HepG2 (cell line): ENCODE measurements around the gene RBP3. TPM values are rescaled to one million over a fixed set of nuclear protein-coding genes. Genes with fewer than 3 reads are reported as not detected.

Source experiments
- ATF7-NPFF ChIP-seq: sonication (generic); formaldehyde crosslinking; IDR thresholded peaks from 2 replicates; pipeline ENCODE4 v1.8.1; 2023; ENCODE audit warnings: mild to moderate bottlenecking, low read depth, missing genetic modification reagents, moderate library complexity
- EEA1 ChIP-seq: sonication (generic); formaldehyde crosslinking; IDR thresholded peaks from 2 replicates; pipeline ENCODE4 v1.5.1; 2020; ENCODE audit warnings: mild to moderate bottlenecking, missing genetic modification reagents, borderline replicate concordance
- ELF3 ChIP-seq: IDR thresholded peaks from 2 replicates; pipeline ENCODE4 v1.6.1; 2016; ENCODE audit warnings: missing genetic modification reagents, missing compliant biosample characterization
- EP300 ChIP-seq, 3 experiments: sonication (generic) in 1 of 3; formaldehyde crosslinking in 1 of 3; IDR thresholded peaks; 2 replicates each; pipeline versions ENCODE4 v1.5.1 to v1.6.1; 2011 to 2020; ENCODE audit warnings: low read depth in 2 of 3, low read length in 2 of 3, borderline replicate concordance in 1 of 3, improper control_type of control experiment in 1 of 3, mild to moderate bottlenecking in 1 of 3, missing genetic modification reagents in 1 of 3, moderate library complexity in 1 of 3
- FOSL2 ChIP-seq: sonication (generic); formaldehyde crosslinking; IDR thresholded peaks from 2 replicates; pipeline ENCODE4 v1.4.0; 2020; ENCODE audit warnings: missing genetic modification reagents
- JUNB ChIP-seq: sonication (generic); formaldehyde crosslinking; IDR thresholded peaks from 2 replicates; pipeline ENCODE4 v1.8.0; 2022; ENCODE audit warnings: missing genetic modification reagents, mild to moderate bottlenecking, borderline replicate concordance
- MTF1 ChIP-seq: sonication (generic); formaldehyde crosslinking; IDR thresholded peaks from 2 replicates; pipeline ENCODE4 v1.5.0; 2020; ENCODE audit warnings: missing genetic modification reagents
- MYPOP ChIP-seq: sonication (generic); formaldehyde crosslinking; IDR thresholded peaks from 2 replicates; pipeline ENCODE4 v1.8.1; 2023; ENCODE audit warnings: mild to moderate bottlenecking, moderate library complexity, missing genetic modification reagents
- SAP130 ChIP-seq: IDR thresholded peaks from 2 replicates; pipeline ENCODE4 v1.6.1; 2016; ENCODE audit warnings: low read depth
- SP2 ChIP-seq: sonication (generic); formaldehyde crosslinking; IDR thresholded peaks from 2 replicates; pipeline ENCODE4 v1.5.1; 2020; ENCODE audit warnings: mild to moderate bottlenecking, missing genetic modification reagents
- TFDP2 ChIP-seq: sonication (generic); formaldehyde crosslinking; IDR thresholded peaks from 2 replicates; pipeline ENCODE4 v1.4.0; 2020; ENCODE audit warnings: missing genetic modification reagents
- TIGD3 ChIP-seq: sonication (generic); formaldehyde crosslinking; IDR thresholded peaks from 2 replicates; pipeline ENCODE4 v1.5.1; 2020; ENCODE audit warnings: mild to moderate bottlenecking, missing genetic modification reagents, borderline replicate concordance
- ZNF12 ChIP-seq: sonication (generic); formaldehyde crosslinking; IDR thresholded peaks from 2 replicates; pipeline ENCODE4 v1.5.0; 2020; ENCODE audit warnings: missing genetic modification reagents
- ZNF580 ChIP-seq: IDR thresholded peaks from 2 replicates; pipeline ENCODE4 v1.6.1; 2016; ENCODE audit warnings: low read depth, borderline replicate concordance
- ZNF777 ChIP-seq: sonication (generic); formaldehyde crosslinking; IDR thresholded peaks from 2 replicates; pipeline ENCODE4 v1.4.0; 2020; ENCODE audit warnings: missing genetic modification reagents
- polyA plus RNA-seq, 8 experiments: library from polyadenylated mRNA; depleted of rRNA in 3 of 8; stranded (reverse) in 7 of 8; unstranded in 1 of 8; fragments of >200 nt; fragmentation: Illumina TruSeq in 4 of 8; extraction: Trizol in 4 of 8; gene quantifications; 2 replicates each; pipeline versions ENCODE4 v1.2.1 to v1.2.3, GENCODE V29; 2011 to 2016; ENCODE audit warnings: low read depth in 4 of 8, missing spikeins in 1 of 8, mixed read lengths in 1 of 8; ENCODE audit not compliant: insufficient read depth in 1 of 8
- total RNA-seq, 5 experiments: library from RNA; depleted of rRNA; stranded (reverse); fragments of >200 nt; fragmentation: Illumina TruSeq; extraction: Trizol; gene quantifications; 2 replicates each; pipeline ENCODE4 v1.2.3, GENCODE V29; 2016; ENCODE audit warnings: low read depth in 1 of 5
- TF ChIP-seq, protein P1 (sequence below): sonication (generic); formaldehyde crosslinking; IDR thresholded peaks from 2 replicates; pipeline ENCODE4 v1.4.0; 2020; ENCODE audit warnings: low read depth, missing genetic modification reagents
- TF ChIP-seq, protein P2 (sequence below): sonication (generic); formaldehyde crosslinking; IDR thresholded peaks from 2 replicates; pipeline ENCODE4 v1.5.0; 2020; ENCODE audit warnings: mild to moderate bottlenecking, missing genetic modification reagents, borderline replicate concordance
- TF ChIP-seq, protein P3 (sequence below): sonication (generic); formaldehyde crosslinking; IDR thresholded peaks from 2 replicates; pipeline ENCODE4 v1.4.0; 2020; ENCODE audit warnings: missing genetic modification reagents

Gene RBP3
- total and polyA plus RNA-seq, 2 of the 13 experiments (the other 11 are each of a cell fraction or from before 2014, with no cell fraction given): not detected

GRCh38 chr10:47402641-47403301 lies 54.6 kb downstream of the RBP3 start (continued):
- TF ChIP-seq EP300 (IDR thresholded peaks at IDR 0.05; ENCODE audit: low read depth in 2 of 2, low read length in 2 of 2) (peak in 1 of 2 experiments; percentile 38; a peak in 1 of 4 replicates), EP300 (CRISPR knock-in tag; IDR thresholded peaks at IDR 0.05; ENCODE audit: borderline replicate concordance) (no peak), SP2 (no peak), ZNF777 (CRISPR knock-in tag) (no peak), MTF1 (CRISPR knock-in tag) (no peak), SAP130 (CRISPR knock-in tag) (peak; percentile 41), ZNF12 (CRISPR knock-in tag) (no peak), FOSL2 (CRISPR knock-in tag) (peak; percentile 97), MYPOP (CRISPR knock-in tag) (no peak), TIGD3 (no peak), JUNB (CRISPR knock-in tag) (peak; percentile 92), ATF7-NPFF (CRISPR knock-in tag) (0 out of 2 replicates have a peak, but pooled peaks have one; percentile 34), EEA1 (CRISPR knock-in tag) (no peak), TFDP2 (CRISPR knock-in tag) (no peak), ZNF580 (no peak), ELF3 (CRISPR knock-in tag) (peak; percentile 38; the same call in 1 of the 2 replicates)
- TF ChIP-seq, protein P1, sequence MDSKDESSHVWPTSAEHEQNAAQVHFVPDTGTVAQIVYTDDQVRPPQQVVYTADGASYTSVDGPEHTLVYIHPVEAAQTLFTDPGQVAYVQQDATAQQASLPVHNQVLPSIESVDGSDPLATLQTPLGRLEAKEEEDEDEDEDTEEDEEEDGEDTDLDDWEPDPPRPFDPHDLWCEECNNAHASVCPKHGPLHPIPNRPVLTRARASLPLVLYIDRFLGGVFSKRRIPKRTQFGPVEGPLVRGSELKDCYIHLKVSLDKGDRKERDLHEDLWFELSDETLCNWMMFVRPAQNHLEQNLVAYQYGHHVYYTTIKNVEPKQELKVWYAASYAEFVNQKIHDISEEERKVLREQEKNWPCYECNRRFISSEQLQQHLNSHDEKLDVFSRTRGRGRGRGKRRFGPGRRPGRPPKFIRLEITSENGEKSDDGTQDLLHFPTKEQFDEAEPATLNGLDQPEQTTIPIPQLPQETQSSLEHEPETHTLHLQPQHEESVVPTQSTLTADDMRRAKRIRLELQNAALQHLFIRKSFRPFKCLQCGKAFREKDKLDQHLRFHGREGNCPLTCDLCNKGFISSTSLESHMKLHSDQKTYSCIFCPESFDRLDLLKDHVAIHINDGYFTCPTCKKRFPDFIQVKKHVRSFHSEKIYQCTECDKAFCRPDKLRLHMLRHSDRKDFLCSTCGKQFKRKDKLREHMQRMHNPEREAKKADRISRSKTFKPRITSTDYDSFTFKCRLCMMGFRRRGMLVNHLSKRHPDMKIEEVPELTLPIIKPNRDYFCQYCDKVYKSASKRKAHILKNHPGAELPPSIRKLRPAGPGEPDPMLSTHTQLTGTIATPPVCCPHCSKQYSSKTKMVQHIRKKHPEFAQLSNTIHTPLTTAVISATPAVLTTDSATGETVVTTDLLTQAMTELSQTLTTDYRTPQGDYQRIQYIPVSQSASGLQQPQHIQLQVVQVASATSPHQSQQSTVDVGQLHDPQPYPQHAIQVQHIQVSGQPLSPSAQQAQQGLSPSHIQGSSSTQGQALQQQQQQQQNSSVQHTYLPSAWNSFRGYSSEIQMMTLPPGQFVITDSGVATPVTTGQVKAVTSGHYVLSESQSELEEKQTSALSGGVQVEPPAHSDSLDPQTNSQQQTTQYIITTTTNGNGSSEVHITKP (CRISPR knock-in tag): 0 out of 2 replicates have a peak, but pooled peaks have one; percentile 13
- TF ChIP-seq, protein P2, sequence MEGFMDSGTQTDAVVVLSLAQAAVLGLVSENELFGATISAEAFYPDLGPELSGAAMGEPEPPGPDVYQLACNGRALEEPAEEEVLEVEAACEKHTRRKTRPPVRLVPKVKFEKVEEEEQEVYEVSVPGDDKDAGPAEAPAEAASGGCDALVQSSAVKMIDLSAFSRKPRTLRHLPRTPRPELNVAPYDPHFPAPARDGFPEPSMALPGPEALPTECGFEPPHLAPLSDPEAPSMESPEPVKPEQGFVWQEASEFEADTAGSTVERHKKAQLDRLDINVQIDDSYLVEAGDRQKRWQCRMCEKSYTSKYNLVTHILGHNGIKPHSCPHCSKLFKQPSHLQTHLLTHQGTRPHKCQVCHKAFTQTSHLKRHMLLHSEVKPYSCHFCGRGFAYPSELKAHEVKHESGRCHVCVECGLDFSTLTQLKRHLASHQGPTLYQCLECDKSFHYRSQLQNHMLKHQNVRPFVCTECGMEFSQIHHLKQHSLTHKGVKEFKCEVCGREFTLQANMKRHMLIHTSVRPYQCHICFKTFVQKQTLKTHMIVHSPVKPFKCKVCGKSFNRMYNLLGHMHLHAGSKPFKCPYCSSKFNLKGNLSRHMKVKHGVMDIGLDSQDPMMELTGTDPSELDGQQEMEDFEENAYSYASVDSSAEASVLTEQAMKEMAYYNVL (CRISPR knock-in tag): 0 out of 2 replicates have a peak, but pooled peaks have one; percentile 13
- TF ChIP-seq, protein P3, sequence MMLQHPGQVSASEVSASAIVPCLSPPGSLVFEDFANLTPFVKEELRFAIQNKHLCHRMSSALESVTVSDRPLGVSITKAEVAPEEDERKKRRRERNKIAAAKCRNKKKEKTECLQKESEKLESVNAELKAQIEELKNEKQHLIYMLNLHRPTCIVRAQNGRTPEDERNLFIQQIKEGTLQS (CRISPR knock-in tag): peak; percentile 84
